Suprapubic skin (tissue), 3 donors: ENCODE measurements around the gene ANKUB1.

Experiments
- EP300 ChIP-seq: sonication (generic); formaldehyde crosslinking; IDR thresholded peaks from one replicate; pipeline ENCODE4 v1.6.1; 2017; ENCODE audit warnings: antibody characterized with exemption
- POLR2A ChIP-seq, 2 donors: fragments of 450-650 bp; IDR thresholded peaks; one replicate each; pipeline ENCODE4 v1.6.1; 2017; ENCODE audit warnings: antibody characterized with exemption in 2 of 2, mild to moderate bottlenecking in 2 of 2, moderate library complexity in 2 of 2
- TF ChIP-seq, protein P1 (sequence below), 2 donors: fragments of 200-600 bp in 1 of 2; fragments of 450-650 bp in 1 of 2; sonication (generic) in 1 of 2; IDR thresholded peaks; one replicate each; pipeline ENCODE4 v1.5.1; 2016 to 2019; ENCODE audit warnings: antibody characterized with exemption in 2 of 2, mild to moderate bottlenecking in 1 of 2, moderate library complexity in 1 of 2

DNA sequence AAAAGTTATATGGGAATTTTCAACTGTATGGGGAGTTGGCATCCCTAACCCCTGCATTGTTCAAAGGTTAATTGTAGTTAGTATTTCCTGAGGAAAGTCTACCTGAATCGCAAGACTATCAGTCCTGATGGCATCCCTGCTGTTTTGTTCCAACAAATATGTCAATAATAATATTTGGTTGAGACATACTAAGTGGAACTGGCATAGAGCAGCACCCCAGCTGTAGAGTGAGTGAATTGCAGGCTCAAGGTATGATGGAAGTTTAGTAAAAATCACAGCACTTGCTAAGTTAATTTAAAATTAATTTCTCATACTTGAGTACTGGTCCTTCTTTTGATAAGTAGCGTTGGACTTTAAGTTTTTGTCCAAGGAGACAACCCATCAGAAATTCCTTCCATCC is 22.1 kb downstream of the ANKUB1 start:
- TF ChIP-seq, protein P1, sequence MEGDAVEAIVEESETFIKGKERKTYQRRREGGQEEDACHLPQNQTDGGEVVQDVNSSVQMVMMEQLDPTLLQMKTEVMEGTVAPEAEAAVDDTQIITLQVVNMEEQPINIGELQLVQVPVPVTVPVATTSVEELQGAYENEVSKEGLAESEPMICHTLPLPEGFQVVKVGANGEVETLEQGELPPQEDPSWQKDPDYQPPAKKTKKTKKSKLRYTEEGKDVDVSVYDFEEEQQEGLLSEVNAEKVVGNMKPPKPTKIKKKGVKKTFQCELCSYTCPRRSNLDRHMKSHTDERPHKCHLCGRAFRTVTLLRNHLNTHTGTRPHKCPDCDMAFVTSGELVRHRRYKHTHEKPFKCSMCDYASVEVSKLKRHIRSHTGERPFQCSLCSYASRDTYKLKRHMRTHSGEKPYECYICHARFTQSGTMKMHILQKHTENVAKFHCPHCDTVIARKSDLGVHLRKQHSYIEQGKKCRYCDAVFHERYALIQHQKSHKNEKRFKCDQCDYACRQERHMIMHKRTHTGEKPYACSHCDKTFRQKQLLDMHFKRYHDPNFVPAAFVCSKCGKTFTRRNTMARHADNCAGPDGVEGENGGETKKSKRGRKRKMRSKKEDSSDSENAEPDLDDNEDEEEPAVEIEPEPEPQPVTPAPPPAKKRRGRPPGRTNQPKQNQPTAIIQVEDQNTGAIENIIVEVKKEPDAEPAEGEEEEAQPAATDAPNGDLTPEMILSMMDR (IDR thresholded peaks at IDR 0.05): no peak
- TF ChIP-seq POLR2A (IDR thresholded peaks at IDR 0.05) (no peak), EP300 (no peak)
